HT1080 (cell line): Measurements from ENCODE around the gene HHATL. TPM values are rescaled to one million over a fixed set of nuclear protein-coding genes. Genes with fewer than 3 reads are reported as not detected.

Experiments
- DNase-seq: peaks from one replicate; pipeline ENCODE4 v3.0.0-alpha.2; 2015; ENCODE audit warnings: low read depth
- polyA plus RNA-seq, 2 experiments: library from polyadenylated mRNA; depleted of rRNA; stranded (reverse); fragments of >200 nt; gene quantifications; 2 replicates each; pipeline ENCODE4 v1.2.3, GENCODE V29; 2015
- total RNA-seq: library from RNA; depleted of rRNA; stranded (reverse); fragments of >200 nt; shearing (Covaris generic); gene quantifications from 2 replicates; pipeline ENCODE4 v1.2.3, GENCODE V29; 2014; rRNA removed

Gene HHATL
- not detected in 2 replicates for total RNA-seq
- not detected in 2 replicates for polyA plus RNA-seq (2015; cell fraction: cytosol; rRNA removed)
- not detected in 2 replicates for polyA plus RNA-seq (2015; cell fraction: nucleus; rRNA removed)

GRCh38 chr3:42702066-42702951 lies at the start of gene HHATL:
TSS of gene HHATL (minus strand) at chr3:42702798. CDS start at chr3:42700826, 1,972 bp downstream.
- DNase-seq, result no peak

GRCh38 chr3:42751609-42752008 lies 49.0 kb upstream of the HHATL start:
- DNase-seq, result no peak

GRCh38 chr3:42750834-42751233 lies 48.2 kb upstream of the HHATL start:
- no peak for DNase-seq

- peak; percentile 14 for DNase-seq
These were observed 47.2 kb upstream of the HHATL start for GRCh38 chr3:42749753-42750231.

GRCh38 chr3:42749025-42749752 lies 46.6 kb upstream of the HHATL start:
- no peak for DNase-seq

GRCh38 chr3:42747581-42747980 lies 45.0 kb upstream of the HHATL start:
- DNase-seq, result no peak

GRCh38 chr3:42746455-42747450 lies 44.2 kb upstream of the HHATL start:
- DNase-seq, result no peak

- no peak for DNase-seq
These were observed 43.3 kb upstream of the HHATL start for GRCh38 chr3:42745776-42746454.

GRCh38 chr3:42745291-42745745 lies 42.7 kb upstream of the HHATL start:
- no peak for DNase-seq

- DNase-seq, result no peak
These were observed 40.8 kb upstream of the HHATL start for GRCh38 chr3:42743204-42743995.

- no peak for DNase-seq
These were observed 40.1 kb upstream of the HHATL start for GRCh38 chr3:42742688-42743087.

GRCh38 chr3:42742259-42742658 lies 39.7 kb upstream of the HHATL start:
- DNase-seq, result no peak

- DNase-seq, result no peak
These were observed 39.2 kb upstream of the HHATL start for GRCh38 chr3:42741796-42742195.

- no peak for DNase-seq
These were observed 37.0 kb upstream of the HHATL start for GRCh38 chr3:42739401-42740158.

GRCh38 chr3:42736531-42736930 lies 33.9 kb upstream of the HHATL start:
- no peak for DNase-seq

GRCh38 chr3:42736081-42736480 lies 33.5 kb upstream of the HHATL start:
- DNase-seq, result no peak

- no peak for DNase-seq
These were observed 33.0 kb upstream of the HHATL start for GRCh38 chr3:42735615-42736014.

GRCh38 chr3:42735019-42735418 lies 32.4 kb upstream of the HHATL start:
- DNase-seq, result no peak
